Right ventricle myocardium superior (tissue), 1 donor: ENCODE measurements around the gene FAM222A. TPM values are rescaled to one million over a fixed set of nuclear protein-coding genes. Genes with fewer than 3 reads are reported as not detected.

Source experiments
- ATAC-seq: fragments of 200-7000 bp; cut with Tn5 transposase; one replicate; pipeline ENCODE4 v1.9.1; 2020; ENCODE audit warnings: mild to moderate bottlenecking; ENCODE audit not compliant: poor library complexity
- DNase-seq: peaks from one replicate; pipeline ENCODE4 v3.0.0-alpha.2; 2020
- intact Hi-C: fragments of 100-400 bp; cut with DNase I; formaldehyde crosslinking; loops from one replicate; pipeline ENCODE4 v1.11.2; 2022
- long read RNA-seq: library from polyadenylated mRNA; unstranded; transcript quantifications from one replicate; pipeline ENCODE4 v2.0.0, GENCODE V29; 2021
- total RNA-seq: library from RNA; stranded (reverse); fragmentation: NEBNext Ultra II Directional; extraction: Animal tissue kit (Norgen Biotek cat#: 25700); gene quantifications from one replicate; pipeline ENCODE4 v1.2.1, GENCODE V29; 2021
- donor health status: DM: no; HTN: yes; CAD: no; lungs with severe emphysema.

Gene FAM222A
- 25.0 TPM for total RNA-seq
- long read RNA-seq, transcript FAM222A-202 (3 exons, 3,294 nt): major isoform, 93 of 161 reads
- long read RNA-seq, partial matches to known transcripts: 0 of 161 reads
- long read RNA-seq, other reads (novel, unspliced or antisense): 68 of 161 reads

- intact Hi-C loops: loop anchor here (10.0 kb wide), 1 partner anchor 119 kb away; no protein-coding TSS in a partner anchor
- ATAC-seq (peak; percentile 96), DNase-seq (peak; percentile 97)
These were observed at the start of gene FAM222A for GRCh38 chr12:109713187-109714070. Gene FAM222A, plus strand, starts transcription at chr12:109713825. Its CDS starts 30,322 bp downstream, at chr12:109744147.

DNA sequence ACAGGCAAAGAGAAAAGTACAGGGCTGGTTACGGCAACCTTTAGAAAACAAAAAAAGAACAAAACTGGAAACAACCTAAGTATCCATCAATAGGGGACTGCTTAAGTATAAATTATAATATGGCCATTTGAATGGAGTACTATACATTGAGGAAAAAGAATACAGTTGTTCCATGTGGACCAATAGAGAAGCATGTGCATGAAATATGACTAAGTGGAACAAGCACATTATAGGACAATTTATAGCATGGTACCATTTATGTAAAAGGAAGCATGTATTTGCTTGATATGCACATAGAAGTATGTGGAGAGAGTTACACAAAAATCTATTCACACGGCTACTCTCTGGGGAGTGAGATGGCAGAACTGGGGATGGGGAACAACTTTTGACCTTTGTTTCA lies 49.2 kb upstream of the FAM222A start:
- DNase-seq: no peak
- ATAC-seq: no peak
- intact Hi-C loops: no loop called here

- intact Hi-C loops: no loop called here
These were observed 47.6 kb upstream of the FAM222A start for GRCh38 chr12:109666068-109666467.

DNA sequence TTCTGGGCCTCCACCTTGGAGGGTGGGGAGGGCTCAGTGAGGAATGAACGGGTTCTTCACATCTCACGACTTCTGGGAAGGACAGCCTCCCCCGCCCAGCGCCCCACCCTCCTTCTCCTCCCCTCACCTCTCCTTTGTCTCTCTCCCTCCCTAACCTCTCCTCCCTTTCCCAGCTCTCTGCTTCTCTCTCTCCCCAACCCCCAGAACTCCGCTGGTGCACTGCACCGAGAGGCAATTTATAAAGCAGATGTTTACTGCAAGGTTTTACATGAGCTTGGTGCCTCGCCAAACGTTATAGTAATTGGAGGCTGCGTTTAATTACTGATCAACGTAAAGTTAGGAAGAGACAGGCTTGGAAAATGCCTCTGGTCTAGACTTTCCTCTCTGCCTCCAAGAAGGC lies 42.9 kb upstream of the FAM222A start:
- no peak for ATAC-seq
- intact Hi-C loops: no loop called here

More at GRCh38 chr12:109666068-109666467, 47.6 kb upstream of the FAM222A start:
- ATAC-seq: no peak
- no peak for DNase-seq

GRCh38 chr12:109671502-109671901 lies 42.1 kb upstream of the FAM222A start:
- DNase-seq (no peak), ATAC-seq (no peak)
- intact Hi-C loops: no loop called here

More for the DNA sequence above, 42.9 kb upstream of the FAM222A start:
- DNase-seq: no peak

DNA sequence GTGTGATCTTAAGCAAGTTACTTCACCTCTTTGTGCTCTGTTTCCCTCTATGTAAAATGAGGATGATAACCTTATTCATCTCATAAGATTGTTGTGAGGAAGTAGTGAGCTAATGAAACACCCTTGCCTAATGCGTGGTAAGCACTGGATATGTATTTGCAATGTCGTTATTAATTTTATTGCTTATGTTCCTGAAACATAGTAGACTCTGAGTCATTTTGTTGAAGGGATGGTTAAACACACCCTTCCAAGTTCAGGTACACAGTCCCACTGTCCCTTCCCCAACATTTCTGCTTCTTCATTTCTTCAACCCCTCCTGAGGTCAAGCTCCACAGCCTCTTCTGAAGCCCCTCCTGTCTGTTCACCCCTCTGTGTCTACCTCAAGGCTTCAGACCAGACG lies 40.2 kb upstream of the FAM222A start:
- intact Hi-C loops: no loop called here
- ATAC-seq (no peak), DNase-seq (no peak)

DNA sequence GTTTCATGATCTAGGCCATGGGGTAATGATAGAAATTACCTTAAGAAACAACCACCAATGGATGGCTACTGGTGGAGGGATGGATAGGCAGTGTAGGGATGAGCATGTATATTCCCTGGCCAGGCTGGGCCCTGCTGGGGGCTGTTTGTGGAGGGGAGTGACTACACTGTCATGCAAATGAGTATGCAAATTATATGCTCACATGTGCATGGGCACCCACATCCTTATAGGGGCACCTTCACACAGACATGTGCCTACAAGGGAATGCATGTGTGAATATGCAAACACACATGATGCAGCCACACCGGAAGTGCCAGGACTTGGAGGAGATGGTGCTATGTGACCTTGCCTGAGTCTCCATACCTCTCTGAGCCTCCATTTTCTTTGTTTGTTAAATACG lies 39.7 kb upstream of the FAM222A start:
- no peak for DNase-seq
- intact Hi-C loops: no loop called here
- no peak for ATAC-seq

GRCh38 chr12:109675411-109675810 lies 38.2 kb upstream of the FAM222A start:
- ATAC-seq: no peak
- intact Hi-C loops: no loop called here
- no peak for DNase-seq

DNA sequence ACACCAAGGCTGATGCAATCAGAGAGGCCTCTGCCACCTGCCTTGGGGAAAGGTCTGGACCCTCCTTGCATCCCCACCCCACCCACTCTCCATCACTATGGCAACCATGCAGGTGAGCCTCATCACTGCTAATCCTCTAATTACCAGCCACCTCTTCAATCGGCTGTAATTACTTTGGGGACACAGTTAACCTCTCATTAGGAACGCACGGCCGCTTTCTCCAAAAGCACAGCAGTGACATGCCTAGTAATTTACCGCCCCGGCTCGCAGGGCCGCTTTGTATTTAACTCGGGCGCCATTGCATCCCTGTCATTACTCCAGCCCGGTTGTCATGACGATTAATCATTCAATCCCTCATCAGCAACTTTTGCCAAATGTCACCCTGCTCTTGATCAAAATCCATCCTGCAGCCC lies 36.3 kb upstream of the FAM222A start:
- no peak for DNase-seq
- no peak for ATAC-seq
- intact Hi-C loops: no loop called here

GRCh38 chr12:109678719-109679118 lies 34.9 kb upstream of the FAM222A start:
- intact Hi-C loops: no loop called here
- no peak for ATAC-seq
- no peak for DNase-seq

DNA sequence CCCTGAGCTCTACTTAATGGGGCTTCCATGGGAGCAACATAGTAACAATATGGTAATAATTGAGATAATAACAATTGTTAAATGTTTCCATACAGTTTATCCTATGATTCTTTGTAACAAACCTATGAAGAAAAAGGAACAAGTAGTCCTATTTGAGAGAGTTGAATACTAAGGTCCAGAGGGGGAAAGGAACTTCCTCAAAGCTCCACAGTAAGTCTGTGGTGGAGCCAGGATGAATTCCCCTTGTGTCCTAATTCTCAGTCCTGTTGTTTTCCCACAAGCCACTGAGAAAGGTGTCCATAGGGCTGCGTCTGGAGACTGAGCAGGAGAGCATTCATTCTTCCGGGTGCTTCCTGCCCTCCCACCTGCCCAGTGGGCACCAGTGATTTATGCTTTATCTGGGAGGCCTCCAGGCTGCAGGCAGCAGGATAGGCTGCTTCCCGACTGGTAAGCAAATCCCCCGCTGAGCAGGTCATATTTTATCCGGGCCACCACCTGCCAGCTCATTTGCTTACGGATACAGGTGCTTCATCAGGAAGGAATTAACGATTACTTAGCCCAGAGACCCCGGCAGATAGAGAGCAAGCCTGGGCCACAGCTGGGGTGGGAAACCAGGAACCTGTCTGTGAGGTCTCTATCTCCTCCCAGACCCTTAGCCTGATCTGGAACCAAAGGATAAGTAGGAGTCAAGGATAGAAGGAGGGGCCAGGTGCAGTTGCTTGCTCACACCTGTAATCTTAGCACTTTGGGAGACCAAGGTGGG lies 33.9 kb upstream of the FAM222A start:
- intact Hi-C loops: no loop called here
- ATAC-seq (no peak), DNase-seq (no peak)

- intact Hi-C loops: no loop called here
- ATAC-seq (no peak), DNase-seq (no peak)
These were observed 33.2 kb upstream of the FAM222A start for GRCh38 chr12:109680264-109681005.

- DNase-seq (no peak), ATAC-seq (no peak)
- intact Hi-C loops: no loop called here
These were observed 31.5 kb upstream of the FAM222A start for GRCh38 chr12:109681986-109682707.

- ATAC-seq: no peak
- intact Hi-C loops: no loop called here
- DNase-seq: no peak
These were observed 30.9 kb upstream of the FAM222A start for GRCh38 chr12:109682708-109683060.

GRCh38 chr12:109683316-109683715 lies 30.3 kb upstream of the FAM222A start:
- ATAC-seq: no peak
- intact Hi-C loops: no loop called here
- DNase-seq: no peak

DNA sequence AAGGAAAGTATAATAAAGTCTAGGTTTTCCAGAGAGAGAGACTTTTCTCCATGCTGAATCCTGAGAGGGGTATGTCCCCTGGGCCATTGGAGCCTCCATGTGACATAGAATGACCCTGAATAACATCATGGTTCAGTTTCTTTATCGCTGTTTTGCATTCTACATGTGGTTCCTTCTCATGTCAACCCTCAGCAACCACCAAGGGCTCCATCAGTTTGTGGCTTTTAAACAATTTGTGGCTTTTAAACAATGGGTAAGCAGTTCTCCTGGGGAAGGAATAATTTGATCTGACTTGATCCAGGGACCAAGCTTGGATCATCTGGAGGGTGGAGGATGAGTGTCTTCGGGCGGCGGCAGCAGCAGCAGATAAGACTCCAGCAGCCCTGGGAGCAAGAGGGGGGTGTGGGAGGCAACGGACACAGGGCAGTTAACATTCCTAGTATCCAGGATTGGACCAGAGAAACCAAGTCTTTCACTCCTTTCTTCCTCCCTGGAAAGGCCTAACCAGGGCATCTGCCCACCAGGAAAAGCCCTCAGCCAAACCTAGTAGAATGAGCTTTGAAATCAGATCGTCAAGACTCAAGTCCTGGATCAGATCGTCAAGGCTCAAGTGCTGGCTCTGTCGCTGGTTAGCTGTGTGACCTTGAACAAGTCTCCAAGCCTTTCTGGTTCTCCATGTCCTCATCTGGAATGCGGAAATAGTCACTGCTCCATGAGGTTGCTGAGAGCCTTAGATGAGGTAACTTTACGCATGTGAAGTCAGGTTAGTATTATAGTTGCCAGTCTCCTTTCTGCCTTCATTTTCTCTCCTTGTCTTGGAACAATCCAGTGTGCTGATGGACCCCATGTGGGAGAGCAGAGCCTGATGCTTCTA lies 27.8 kb upstream of the FAM222A start:
- DNase-seq: no peak
- no peak for ATAC-seq
- intact Hi-C loops: no loop called here

GRCh38 chr12:109686523-109686922 lies 27.1 kb upstream of the FAM222A start:
- no peak for DNase-seq
- no peak for ATAC-seq
- intact Hi-C loops: no loop called here
